GM18858 (cell line): ENCODE data around the gene CBX8.
"Not testable (repeated sequence)": the region's sequence is repeated elsewhere in the genome, so short reads cannot be mapped to it uniquely, and the experiment has no call there.

Experiments used
- ATAC-seq: cut with Tn5 transposase; IDR thresholded peaks from one replicate; pipeline ENCODE4 v1.9.1; 2021; ENCODE audit not compliant: unreplicated experiment

The CBX8 gene

GRCh38 chr17:79757140-79757745, 39.6 kb downstream of the CBX8 start:
- no peak for ATAC-seq

- ATAC-seq, result no peak
These were observed 41.3 kb downstream of the CBX8 start for GRCh38 chr17:79755591-79755990.

- ATAC-seq, result not testable (repeated sequence)
These were observed 42.0 kb downstream of the CBX8 start for GRCh38 chr17:79754903-79755302.

- ATAC-seq, result no peak
These were observed 42.5 kb downstream of the CBX8 start for GRCh38 chr17:79754370-79754769.

- no peak for ATAC-seq
These were observed 44.7 kb downstream of the CBX8 start for GRCh38 chr17:79752175-79752574.

GRCh38 chr17:79750650-79751545, 46.0 kb downstream of the CBX8 start:
- no peak for ATAC-seq

- ATAC-seq, result no peak
These were observed 46.9 kb downstream of the CBX8 start for GRCh38 chr17:79749958-79750357.

- no peak for ATAC-seq
These were observed 47.6 kb downstream of the CBX8 start for GRCh38 chr17:79749156-79749815.

GRCh38 chr17:79748295-79749099, 48.4 kb downstream of the CBX8 start:
- no peak for ATAC-seq

- ATAC-seq, result no peak
These were observed 49.2 kb downstream of the CBX8 start for GRCh38 chr17:79747508-79748294.

- no peak for ATAC-seq
These were observed 49.9 kb downstream of the CBX8 start for GRCh38 chr17:79746889-79747507.

GRCh38 chr17:79745641-79746105, 51.2 kb downstream of the CBX8 start:
- ATAC-seq, result no peak

GRCh38 chr17:79743614-79744013, 53.3 kb downstream of the CBX8 start:
- no peak for ATAC-seq

- ATAC-seq, result no peak
These were observed 53.9 kb downstream of the CBX8 start for GRCh38 chr17:79742951-79743476.

- ATAC-seq, result no peak
These were observed 54.3 kb downstream of the CBX8 start for GRCh38 chr17:79742589-79742918.
